AG04449 (cell line): ENCODE data around the gene ZWINT.

Experiments
- CTCF ChIA-PET: fragments of 350-600 bp; formaldehyde crosslinking; extraction: SDS; loops from one replicate; lab custom pipeline; 2021; ENCODE audit warnings: antibody characterized with exemption; lab: Yijun Ruan, JAX
- POLR2A ChIA-PET: fragments of 400-600, 350-600 bp; formaldehyde crosslinking; extraction: SDS; loops from one replicate; lab custom pipeline; 2020; ENCODE audit warnings: antibody characterized with exemption, inconsistent platforms; lab: Yijun Ruan, JAX
- DNase-seq: peaks from one replicate; pipeline ENCODE4 v3.0.0-alpha.2; 2010; ENCODE audit warnings: low read depth, low spot score
- H3K4me3 ChIP-seq: 2 replicates; pipeline ENCODE4 v1.5.1; 2011; ENCODE audit warnings: low read depth, mild to moderate bottlenecking, control low read depth, low read length
- TF ChIP-seq, protein P1 (sequence below): IDR thresholded peaks from one replicate; pipeline ENCODE4 v1.5.1; 2011; ENCODE audit warnings: mild to moderate bottlenecking, moderate library complexity, low read length, control low read depth, inconsistent platforms; ENCODE audit not compliant: insufficient read depth; ENCODE audit errors: missing control alignments

Gene ZWINT

GRCh38 chr10:56351909-56352630 is 9.0 kb downstream of the ZWINT start:
- TF ChIP-seq, protein P1, sequence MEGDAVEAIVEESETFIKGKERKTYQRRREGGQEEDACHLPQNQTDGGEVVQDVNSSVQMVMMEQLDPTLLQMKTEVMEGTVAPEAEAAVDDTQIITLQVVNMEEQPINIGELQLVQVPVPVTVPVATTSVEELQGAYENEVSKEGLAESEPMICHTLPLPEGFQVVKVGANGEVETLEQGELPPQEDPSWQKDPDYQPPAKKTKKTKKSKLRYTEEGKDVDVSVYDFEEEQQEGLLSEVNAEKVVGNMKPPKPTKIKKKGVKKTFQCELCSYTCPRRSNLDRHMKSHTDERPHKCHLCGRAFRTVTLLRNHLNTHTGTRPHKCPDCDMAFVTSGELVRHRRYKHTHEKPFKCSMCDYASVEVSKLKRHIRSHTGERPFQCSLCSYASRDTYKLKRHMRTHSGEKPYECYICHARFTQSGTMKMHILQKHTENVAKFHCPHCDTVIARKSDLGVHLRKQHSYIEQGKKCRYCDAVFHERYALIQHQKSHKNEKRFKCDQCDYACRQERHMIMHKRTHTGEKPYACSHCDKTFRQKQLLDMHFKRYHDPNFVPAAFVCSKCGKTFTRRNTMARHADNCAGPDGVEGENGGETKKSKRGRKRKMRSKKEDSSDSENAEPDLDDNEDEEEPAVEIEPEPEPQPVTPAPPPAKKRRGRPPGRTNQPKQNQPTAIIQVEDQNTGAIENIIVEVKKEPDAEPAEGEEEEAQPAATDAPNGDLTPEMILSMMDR: no peak
- ChIA-PET POLR2A (interaction anchor here (0.9 kb wide), 1 partner anchor 9 kb away, joined by 3 read pairs; the partner anchor contains the start of gene ZWINT), CTCF (no interaction called here)
- DNase-seq: no peak
- H3K4me3 ChIP-seq: no peak overlapping the region

GRCh38 chr10:56349611-56350010 is 11.4 kb downstream of the ZWINT start:
- POLR2A ChIA-PET: interaction anchor here (0.7 kb wide), 1 partner anchor 158 kb away, joined by 3 read pairs; no protein-coding TSS in a partner anchor
- no peak for DNase-seq

DNA sequence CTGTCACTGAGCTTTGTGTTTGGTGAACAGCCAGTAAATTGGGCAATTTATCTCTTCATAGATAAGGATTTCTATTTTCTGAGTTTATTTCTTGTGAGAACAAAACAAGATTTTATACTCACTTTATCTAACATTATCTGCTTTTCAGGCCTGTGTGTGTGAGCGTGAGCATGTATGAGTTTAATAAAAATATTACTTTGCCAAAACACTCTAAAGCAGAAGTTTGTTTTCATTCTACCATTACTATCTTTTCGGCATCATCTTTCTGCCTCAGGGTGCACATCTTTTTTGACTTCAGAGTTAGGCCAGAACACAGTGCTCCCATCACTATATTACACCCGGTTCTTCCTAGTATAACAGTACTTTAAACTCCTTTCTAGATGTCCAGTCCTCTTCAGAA is 13.0 kb downstream of the ZWINT start:
- TF ChIP-seq, protein P1: no peak
- CTCF ChIA-PET: no interaction called here
- POLR2A ChIA-PET: no interaction called here
- no peak overlapping the region for H3K4me3 ChIP-seq
- no peak for DNase-seq

More at GRCh38 chr10:56349611-56350010, 11.4 kb downstream of the ZWINT start:
- CTCF ChIA-PET: interaction anchor here (1.6 kb wide), 1 partner anchor 12 kb away, joined by 3 read pairs; no protein-coding TSS in a partner anchor
- H3K4me3 ChIP-seq: no peak overlapping the region
- TF ChIP-seq, protein P1: no peak

DNA sequence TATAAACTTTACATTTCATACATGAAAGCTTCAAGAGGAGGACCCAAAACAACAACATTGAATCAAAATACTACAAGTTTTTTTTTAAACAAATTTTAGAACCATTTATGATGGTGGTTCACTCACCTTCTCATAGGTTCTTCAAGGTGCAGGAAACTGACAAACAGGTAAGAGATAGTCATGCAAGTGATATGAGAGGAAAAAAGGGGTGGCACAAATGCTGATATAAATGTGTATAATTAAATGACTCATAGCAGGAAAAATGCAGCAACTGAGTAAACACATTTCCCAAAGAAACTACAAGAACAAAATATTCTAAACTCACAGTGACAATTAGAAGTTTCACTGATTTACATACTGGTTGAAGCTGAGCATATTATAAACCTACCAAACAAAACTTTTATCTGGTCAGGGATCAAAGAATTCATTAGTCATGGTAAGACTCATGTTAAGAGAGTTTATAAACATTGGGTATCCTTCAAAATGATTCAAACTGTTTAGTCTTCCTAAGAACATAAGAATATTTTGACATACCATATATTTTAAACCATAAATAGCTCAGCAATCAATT is 14.1 kb downstream of the ZWINT start:
- POLR2A ChIA-PET: no interaction called here
- DNase-seq: no peak
- H3K4me3 ChIP-seq: no peak overlapping the region
- CTCF ChIA-PET: no interaction called here
- TF ChIP-seq, protein P1: no peak

- TF ChIP-seq, protein P1: no peak
- H3K4me3 ChIP-seq: no peak overlapping the region
- no peak for DNase-seq
- ChIA-PET CTCF (no interaction called here), POLR2A (no interaction called here)
These were observed 19.4 kb downstream of the ZWINT start for GRCh38 chr10:56341612-56342011.

DNA sequence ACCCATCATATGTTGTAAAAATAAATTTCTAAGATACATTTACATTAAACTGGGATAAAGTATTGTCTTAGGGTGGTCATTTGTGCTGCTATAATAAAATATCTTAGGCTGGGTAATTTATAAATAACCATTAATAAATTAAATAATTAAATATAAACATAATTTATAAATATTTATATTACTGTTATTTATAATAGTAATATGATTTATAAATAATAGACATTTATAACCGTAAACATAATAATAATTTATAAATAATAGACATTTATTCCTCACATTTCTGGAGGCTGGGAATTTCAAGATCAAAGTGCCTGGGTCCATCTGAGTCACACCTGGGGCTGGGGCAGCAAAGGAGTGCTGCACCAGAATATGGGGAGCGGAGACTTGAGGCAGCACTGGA is 31.1 kb downstream of the ZWINT start:
- no peak overlapping the region for H3K4me3 ChIP-seq
- POLR2A ChIA-PET: no interaction called here

More for the DNA sequence above, 31.1 kb downstream of the ZWINT start:
- CTCF ChIA-PET: no interaction called here
- TF ChIP-seq, protein P1: no peak
- no peak for DNase-seq
